K562 (cell line): ENCODE data around the gene C1orf50. TPM values are rescaled to one million over a fixed set of nuclear protein-coding genes. Genes with fewer than 3 reads are reported as not detected.

Source experiments
- CBX5 ChIP-seq: IDR thresholded peaks from 2 replicates; pipeline ENCODE4 v1.6.1; 2014; ENCODE audit warnings: low read depth, borderline replicate concordance
- DLX4 ChIP-seq: fragments of 250-450 bp; sonication (Bioruptor Pico); IDR thresholded peaks from 2 replicates; pipeline ENCODE4 v1.6.1; 2021; ENCODE audit warnings: mild to moderate bottlenecking
- EHMT2 ChIP-seq: fragments of 450-650 bp; IDR thresholded peaks from 2 replicates; pipeline ENCODE4 v1.6.1; 2018; ENCODE audit warnings: antibody characterized with exemption
- GMEB1 ChIP-seq: fragments of 250-450 bp; sonication (Bioruptor Pico); IDR thresholded peaks from 2 replicates; pipeline ENCODE4 v1.4.0; 2020; ENCODE audit warnings: mild to moderate bottlenecking
- JUND ChIP-seq, 2 experiments: IDR thresholded peaks; 2 replicates in 1 of 2; 3 replicates in 1 of 2; pipeline ENCODE4 v1.6.1; 2011; ENCODE audit warnings: borderline replicate concordance in 2 of 2, low read depth in 2 of 2, low read length in 2 of 2, improper control_type of control experiment in 1 of 2, missing biosample characterization in 1 of 2, missing genetic modification characterization in 1 of 2, missing genetic modification reagents in 1 of 2
- NFIC ChIP-seq: fragments of 450-650 bp; IDR thresholded peaks from 2 replicates; pipeline ENCODE4 v1.6.1; 2017; ENCODE audit warnings: mild to moderate bottlenecking, inconsistent platforms
- OTX1 ChIP-seq: fragments of 450-650 bp; formaldehyde crosslinking; IDR thresholded peaks from 2 replicates; pipeline ENCODE4 v1.4.0; 2022; ENCODE audit warnings: mild to moderate bottlenecking
- RAD51 ChIP-seq: fragments of 450-650 bp; IDR thresholded peaks from 2 replicates; pipeline ENCODE4 v1.7.1; 2016; ENCODE audit warnings: low read depth, mild to moderate bottlenecking, borderline replicate concordance
- SMC3 ChIP-seq: conservative IDR thresholded peaks from 2 replicates; pipeline ENCODE4 v1.6.1; 2011; ENCODE audit warnings: low read depth, low read length, improper control_type of control experiment; ENCODE audit not compliant: insufficient read depth
- SPI1 ChIP-seq: IDR thresholded peaks from 2 replicates; pipeline ENCODE4 v1.6.1; 2011; ENCODE audit warnings: low read depth, low read length, control low read depth, borderline replicate concordance
- SUPT5H ChIP-seq: fragments of 450-650 bp; IDR thresholded peaks from 2 replicates; pipeline ENCODE4 v1.6.1; 2016
- ZBTB1 ChIP-seq: sonication (generic); formaldehyde crosslinking; IDR thresholded peaks from 2 replicates; pipeline ENCODE4 v1.8.1; 2023; ENCODE audit warnings: missing genetic modification reagents, low read depth, mild to moderate bottlenecking, borderline replicate concordance
- ZBTB11 ChIP-seq, 3 experiments: fragments of 200-800 bp in 1 of 3; fragments of 250-450 bp in 1 of 3; fragments of 450-650 bp in 1 of 3; sonication (Bioruptor Pico) in 1 of 3; sonication (Bioruptor generic) in 1 of 3; formaldehyde crosslinking in 1 of 3; IDR thresholded peaks; 2 replicates each; pipeline versions ENCODE4 v1.6.1 to v1.8.0; 2016 to 2022; ENCODE audit warnings: mild to moderate bottlenecking in 2 of 3, missing genetic modification characterization in 2 of 3, missing compliant biosample characterization in 1 of 3, moderate library complexity in 1 of 3
- ZNF407 ChIP-seq: fragments of 450-650 bp; IDR thresholded peaks from 2 replicates; pipeline ENCODE4 v1.6.1; 2016; ENCODE audit warnings: low read depth
- ZNF79 ChIP-seq: fragments of 250-450 bp; sonication (Bioruptor Pico); IDR thresholded peaks from 2 replicates; pipeline ENCODE4 v1.4.0; 2020; ENCODE audit warnings: low read depth, mild to moderate bottlenecking, moderate library complexity
- polyA plus RNA-seq, 8 experiments: library from polyadenylated mRNA; depleted of rRNA in 4 of 8; stranded (reverse) in 5 of 8; unstranded in 3 of 8; fragments of >200 nt; fragmentation: Nextera tagmentation in 2 of 8; fragmentation: Illumina TruSeq in 1 of 8; extraction: Ambion mirVana in 2 of 8; extraction: Trizol in 1 of 8; gene quantifications; 2 replicates each; pipeline versions ENCODE4 v1.2.1 to v1.2.3, GENCODE V29; 2011 to 2014; ENCODE audit warnings: inconsistent platforms in 1 of 8, missing spikeins in 1 of 8
- total RNA-seq, 7 experiments: library from RNA; depleted of rRNA in 6 of 7; stranded (reverse); fragments of >200 nt in 6 of 7; fragmentation: Illumina TruSeq in 2 of 7; extraction: Trizol in 2 of 7; gene quantifications; 2 replicates each; pipeline versions ENCODE4 v1.2.1 to v1.2.3, GENCODE V29; 2011 to 2021; ENCODE audit warnings: low replicate concordance in 1 of 7

C1orf50 gene
- total and polyA plus RNA-seq, 9 of the 15 experiments (the other 6 are each of a cell fraction or from before 2014, with no cell fraction given), result 0.55 to 13.9 (median 5.2) TPM

- TF ChIP-seq ZNF407, result no peak
- no peak for TF ChIP-seq JUND (IDR thresholded peaks at IDR 0.05; ENCODE audit: borderline replicate concordance, low read depth, low read length)
- TF ChIP-seq JUND (tag; IDR thresholded peaks at IDR 0.05; ENCODE audit: borderline replicate concordance, low read depth, low read length), result peak; percentile 32; the same call in 1 of the 3 replicates
- no peak for TF ChIP-seq CBX5
- TF ChIP-seq DLX4 (CRISPR knock-in tag), result no peak
- no peak for TF ChIP-seq ZNF79
- TF ChIP-seq RAD51, result no peak
- no peak for TF ChIP-seq GMEB1 (CRISPR knock-in tag)
- TF ChIP-seq SUPT5H, result no peak
- no peak for TF ChIP-seq ZBTB1 (CRISPR knock-in tag)
- no peak for TF ChIP-seq EHMT2
- TF ChIP-seq SPI1, result no peak
- no peak for TF ChIP-seq ZBTB11 (CRISPR knock-in tag; IDR thresholded peaks at IDR 0.05)
- no peak for TF ChIP-seq OTX1 (CRISPR knock-in tag)
- TF ChIP-seq NFIC, result no peak
- peak; percentile 97 for TF ChIP-seq SMC3
These were observed 10.8 kb downstream of the C1orf50 start (continued) for GRCh38 chr1:42777852-42778251.
